Heart right ventricle (tissue), 16 donors: ENCODE measurements around the gene OBI1. TPM values are rescaled to one million over a fixed set of nuclear protein-coding genes. Genes with fewer than 3 reads are reported as not detected.

Source experiments
- ATAC-seq, 8 donors: fragments of 200-7000 bp; cut with Tn5 transposase; one replicate each; pipeline ENCODE4 v1.9.1; 2020; ENCODE audit warnings: mild to moderate bottlenecking in 8 of 8, moderate library complexity in 8 of 8, moderate number of reproducible peaks in 1 of 8
- DNase-seq, 2 donors: peaks; one replicate each; pipeline ENCODE4 v3.0.0-alpha.2; 2020
- H3K27ac ChIP-seq, 10 donors: fragments of 200-600 bp; sonication (generic) in 2 of 10; one replicate each; pipeline versions ENCODE4 v1.5.0 to v1.8.0; 2020 to 2022; ENCODE audit warnings: mild to moderate bottlenecking in 3 of 10
- H3K27me3 ChIP-seq, 7 donors: fragments of 200-600 bp; one replicate each; pipeline ENCODE4 v1.8.0; 2021 to 2022; ENCODE audit warnings: mild to moderate bottlenecking in 2 of 7
- H3K36me3 ChIP-seq, 9 donors: fragments of 200-600 bp; sonication (generic) in 1 of 9; one replicate each; pipeline versions ENCODE4 v1.5.0 to v1.8.0; 2020 to 2022; ENCODE audit warnings: mild to moderate bottlenecking in 2 of 9
- H3K4me1 ChIP-seq, 9 donors: fragments of 200-600 bp; sonication (generic) in 1 of 9; one replicate each; pipeline versions ENCODE4 v1.5.0 to v1.8.0; 2020 to 2022; ENCODE audit warnings: mild to moderate bottlenecking in 4 of 9
- H3K4me3 ChIP-seq, 10 donors: fragments of 200-600 bp; sonication (generic) in 2 of 10; one replicate each; pipeline versions ENCODE4 v1.5.0 to v1.8.0; 2020 to 2022; ENCODE audit warnings: mild to moderate bottlenecking in 7 of 10, moderate library complexity in 2 of 10
- H3K9me3 ChIP-seq, 11 donors: fragments of 200-600 bp in 10 of 11; sonication (generic) in 2 of 11; one replicate each; pipeline versions ENCODE4 v1.5.0 to v1.8.0; 2013 to 2022; ENCODE audit warnings: mild to moderate bottlenecking in 2 of 11, control low read depth in 1 of 11, moderate library complexity in 1 of 11
- WGBS, 2 donors: extraction: QIAGEN DNeasy Blood & Tissue Kit; methylation state at CpG; one replicate each; pipeline ENCODE4 v1.1.7; 2013; ENCODE audit warnings: inconsistent platforms in 1 of 2; 5-methylcytosine and 5-hydroxymethylcytosine counted together
- intact Hi-C, 10 donors: fragments of 100-400 bp; cut with DNase I; formaldehyde crosslinking; loops; one replicate each; pipeline versions ENCODE4 v1.11.1 to v1.14.2; 2022
- polyA plus RNA-seq, 2 donors: library from polyadenylated mRNA; stranded (reverse); fragments of 200-250 nt; gene quantifications; one replicate each; pipeline ENCODE4 v1.2.3, GENCODE V29; 2013
- total RNA-seq, 10 donors: library from RNA; stranded (reverse); fragmentation: NEBNext Ultra II Directional in 3 of 10; extraction: Animal tissue kit (Norgen Biotek cat#: 25700) in 3 of 10; gene quantifications; one replicate each; pipeline versions ENCODE4 v1.2.1 to v1.2.4, GENCODE V29; 2021 to 2023
- TF ChIP-seq, protein P1 (sequence below), 9 donors: fragments of 200-600 bp; sonication (generic) in 2 of 9; IDR thresholded peaks; one replicate each; pipeline versions ENCODE4 v1.5.0 to v1.8.0; 2021 to 2022; ENCODE audit warnings: antibody characterized with exemption in 9 of 9, mild to moderate bottlenecking in 5 of 9, moderate library complexity in 1 of 9
- donor health status: Arrhythmogenic right ventricular cardiomyopathy.
- donor health status: ischemic (EF 13 %, LVEDD 7.1; RV severe dilation, severe dysfunction).
- donor health status: healthy with polysubstance abuse.
- donor health status: DM: no; HTN: yes; CAD: no.
- donor health status: DM: no; HTN: no; CAD: no.
- donor health status: ischemic (EF 25% LVEDD 6.9; RV normal size, moderate dysfunction).
- donor health status: ischemic (EF 25% LVEDD 5.7; RV mildly dilated, moderate dysfunction).
- donor health status: healthy.
- donor health status: DM: yes; HTN: yes; CAD: no.
- donor health status: Ischemic cardiomyopathy.
- donor health status: ischemic (EF 35%, LVEDD 5.7; RV mildly dilated, moderate dysfunction).
- donor health status: nonischemic (EF 11% LVEDD 7.7; RV severe dilation, severe dysfunction).
- donor health status: DM: yes; HTN: yes; CAD: no.
- donor health status: PGD.
- donor health status: ischemic (EF 29% LVEDD 5.4; RV normal size, mild dysfunction).
- donor health status: nonischemic (EF 23%, LVEDD 6.1; RV moderate dilation, normal function).

Gene OBI1
- total and polyA plus RNA-seq, 12 donors, result 2.8 to 12.3 (median 9.3) TPM

GRCh38 chr13:78660495-78660857 lies 1.5 kb upstream of the OBI1 start:
- Histone ChIP-seq H3K4me3 (peak overlapping the region in 7 of 10 donors; percentile 66 to 97 (median 92)), H3K4me1 (peaks cover 0 to 30% (median 22%) of the 10 kb centered on the region in 9 donors), H3K9me3 (no peaks in the 10 kb centered on the region), H3K27ac (peak overlapping the region in 2 of 10 donors; percentile 21 to 87), H3K36me3 (no peaks in the 10 kb centered on the region), H3K27me3 (peaks cover 0 to 5% (median 0%) of the 10 kb centered on the region in 7 donors)
- TF ChIP-seq, protein P1, sequence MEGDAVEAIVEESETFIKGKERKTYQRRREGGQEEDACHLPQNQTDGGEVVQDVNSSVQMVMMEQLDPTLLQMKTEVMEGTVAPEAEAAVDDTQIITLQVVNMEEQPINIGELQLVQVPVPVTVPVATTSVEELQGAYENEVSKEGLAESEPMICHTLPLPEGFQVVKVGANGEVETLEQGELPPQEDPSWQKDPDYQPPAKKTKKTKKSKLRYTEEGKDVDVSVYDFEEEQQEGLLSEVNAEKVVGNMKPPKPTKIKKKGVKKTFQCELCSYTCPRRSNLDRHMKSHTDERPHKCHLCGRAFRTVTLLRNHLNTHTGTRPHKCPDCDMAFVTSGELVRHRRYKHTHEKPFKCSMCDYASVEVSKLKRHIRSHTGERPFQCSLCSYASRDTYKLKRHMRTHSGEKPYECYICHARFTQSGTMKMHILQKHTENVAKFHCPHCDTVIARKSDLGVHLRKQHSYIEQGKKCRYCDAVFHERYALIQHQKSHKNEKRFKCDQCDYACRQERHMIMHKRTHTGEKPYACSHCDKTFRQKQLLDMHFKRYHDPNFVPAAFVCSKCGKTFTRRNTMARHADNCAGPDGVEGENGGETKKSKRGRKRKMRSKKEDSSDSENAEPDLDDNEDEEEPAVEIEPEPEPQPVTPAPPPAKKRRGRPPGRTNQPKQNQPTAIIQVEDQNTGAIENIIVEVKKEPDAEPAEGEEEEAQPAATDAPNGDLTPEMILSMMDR (IDR thresholded peaks at IDR 0.05), result no peak
- ATAC-seq (peak in 1 of 8 donors; percentile 9), DNase-seq (no peak)
- intact Hi-C loops, result no loop called here
- 53 to 65% methylated on average over 4 of the region's 4 CpGs for WGBS, 2 donors

DNA sequence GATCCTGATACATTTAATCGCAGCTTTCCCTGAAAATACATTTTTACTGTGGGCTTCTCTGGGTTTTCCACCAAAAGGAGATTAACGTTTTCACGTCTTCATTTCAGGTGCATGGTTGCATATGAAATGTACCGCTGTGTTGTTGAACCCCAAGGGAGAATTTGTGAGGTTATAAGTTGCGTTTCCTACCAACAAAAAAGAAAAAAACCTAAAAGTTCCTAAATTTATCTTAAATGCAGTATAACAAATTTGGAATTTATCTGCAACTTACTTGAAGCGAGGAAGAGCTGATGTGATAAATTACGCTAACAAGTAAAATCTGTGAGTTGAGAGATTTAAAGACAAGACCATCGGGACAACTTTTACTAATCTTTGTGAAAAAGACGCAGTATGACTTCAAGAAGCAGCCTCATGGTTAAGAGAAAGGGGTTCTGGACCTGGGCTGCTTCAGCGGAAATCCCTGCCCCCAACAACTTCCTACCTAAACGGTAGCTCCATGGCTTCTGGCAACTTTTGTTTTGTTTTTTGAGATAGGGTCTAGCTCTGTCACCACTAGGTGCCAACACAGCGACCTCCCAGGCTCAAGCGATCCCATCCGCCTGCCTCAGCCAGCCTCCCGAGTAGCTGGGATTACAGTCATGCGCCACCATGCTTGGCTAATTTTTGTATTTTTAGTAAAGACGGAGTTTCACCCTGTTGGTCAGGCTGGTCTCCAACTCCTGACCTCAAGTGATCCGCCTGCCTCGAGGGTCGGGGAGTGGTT lies 958 bp upstream of the OBI1 start:
- peak overlapping the region in 4 of 10 donors; percentile 13 to 87 (median 82) for H3K27ac ChIP-seq
- DNase-seq (no peak), ATAC-seq (peak in 2 of 8 donors; percentile 6 to 24)
- WGBS, 2 donors, result 24 to 31% methylated on average over 20 of the region's 20 CpGs
- peak overlapping the region; percentile 59 to 97 (median 90) for H3K4me3 ChIP-seq
- no peaks in the 10 kb centered on the region for H3K9me3 ChIP-seq
- H3K27me3 ChIP-seq, result peaks cover 0 to 5% (median 0%) of the 10 kb centered on the region in 7 donors
- intact Hi-C loops, result loop anchor here in 2 of 10 donors (5.0 to 10.0 kb wide), 2 partner anchors 53 to 55 kb away; partner anchors contain the start of gene POU4F1 (in 1 of the 2)
- H3K4me1 ChIP-seq, result peaks cover 0 to 35% (median 25%) of the 10 kb centered on the region in 9 donors
- TF ChIP-seq, protein P1 (IDR thresholded peaks at IDR 0.05), result no peak
- no peaks in the 10 kb centered on the region for H3K36me3 ChIP-seq

DNA sequence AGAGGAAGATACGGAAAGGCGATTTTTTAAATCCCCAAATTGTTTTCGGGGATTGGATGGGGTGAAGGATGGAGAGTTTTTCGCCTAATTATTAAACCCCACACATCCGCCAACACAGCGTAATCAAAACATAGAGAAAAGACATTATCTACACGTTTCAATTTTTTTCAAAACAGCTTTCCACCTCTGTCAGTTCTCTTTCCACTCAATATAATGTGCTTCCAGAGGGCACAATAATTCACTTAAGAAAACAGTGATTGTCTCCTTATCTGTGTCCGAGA lies 435 bp upstream of the OBI1 start:
- TF ChIP-seq, protein P1 (IDR thresholded peaks at IDR 0.05), result no peak
- no peaks in the 10 kb centered on the region for H3K9me3 ChIP-seq
- 1 to 9% methylated on average over 8 of the region's 8 CpGs for WGBS, 2 donors
- H3K4me3 ChIP-seq, result peak overlapping the region; percentile 59 to 97 (median 90)
- H3K27ac ChIP-seq, result peak overlapping the region in 4 of 10 donors; percentile 81 to 87 (median 84)
- intact Hi-C loops, result loop anchor here in 2 of 10 donors (5.0 to 10.0 kb wide), 2 partner anchors 52 to 55 kb away; partner anchors contain the start of gene POU4F1 (in 1 of the 2)
- peaks cover 0 to 5% (median 0%) of the 10 kb centered on the region in 7 donors for H3K27me3 ChIP-seq
- DNase-seq (no peak), ATAC-seq (peak in 2 of 8 donors; percentile 17 to 18)
- peaks cover 0 to 37% (median 31%) of the 10 kb centered on the region in 9 donors for H3K4me1 ChIP-seq
- no peaks in the 10 kb centered on the region for H3K36me3 ChIP-seq

GRCh38 chr13:78657699-78658629 lies 991 bp downstream of the OBI1 start:
- intact Hi-C loops, result loop anchor here in 2 of 10 donors (5.0 to 10.0 kb wide), 2 partner anchors 51 to 53 kb away; partner anchors contain the start of gene POU4F1 (in 1 of the 2)
- Histone ChIP-seq H3K9me3 (no peaks in the 10 kb centered on the region), H3K27ac (peak overlapping the region in 9 of 10 donors; percentile 23 to 87 (median 84)), H3K27me3 (no peaks in the 10 kb centered on the region), H3K4me3 (peak overlapping the region; percentile 59 to 97 (median 90)), H3K36me3 (no peaks in the 10 kb centered on the region), H3K4me1 (peaks cover 0 to 49% (median 33%) of the 10 kb centered on the region in 9 donors)
- DNase-seq, result no peak
- 10 to 12% methylated on average over 12 of the region's 12 CpGs for WGBS, 2 donors
- ATAC-seq, result peak in 3 of 8 donors; percentile 3 to 34 (median 5)
- TF ChIP-seq, protein P1 (IDR thresholded peaks at IDR 0.05), result no peak
